ENCODE data around the gene CEP70.
"Not testable (repeated sequence)": the region's sequence is repeated elsewhere in the genome, so short reads cannot be mapped to it uniquely, and the experiment has no call there.

CEP70 gene, protein sequence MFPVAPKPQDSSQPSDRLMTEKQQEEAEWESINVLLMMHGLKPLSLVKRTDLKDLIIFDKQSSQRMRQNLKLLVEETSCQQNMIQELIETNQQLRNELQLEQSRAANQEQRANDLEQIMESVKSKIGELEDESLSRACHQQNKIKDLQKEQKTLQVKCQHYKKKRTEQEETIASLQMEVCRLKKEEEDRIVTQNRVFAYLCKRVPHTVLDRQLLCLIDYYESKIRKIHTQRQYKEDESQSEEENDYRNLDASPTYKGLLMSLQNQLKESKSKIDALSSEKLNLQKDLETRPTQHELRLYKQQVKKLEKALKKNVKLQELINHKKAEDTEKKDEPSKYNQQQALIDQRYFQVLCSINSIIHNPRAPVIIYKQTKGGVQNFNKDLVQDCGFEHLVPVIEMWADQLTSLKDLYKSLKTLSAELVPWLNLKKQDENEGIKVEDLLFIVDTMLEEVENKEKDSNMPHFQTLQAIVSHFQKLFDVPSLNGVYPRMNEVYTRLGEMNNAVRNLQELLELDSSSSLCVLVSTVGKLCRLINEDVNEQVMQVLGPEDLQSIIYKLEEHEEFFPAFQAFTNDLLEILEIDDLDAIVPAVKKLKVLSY

DNA sequence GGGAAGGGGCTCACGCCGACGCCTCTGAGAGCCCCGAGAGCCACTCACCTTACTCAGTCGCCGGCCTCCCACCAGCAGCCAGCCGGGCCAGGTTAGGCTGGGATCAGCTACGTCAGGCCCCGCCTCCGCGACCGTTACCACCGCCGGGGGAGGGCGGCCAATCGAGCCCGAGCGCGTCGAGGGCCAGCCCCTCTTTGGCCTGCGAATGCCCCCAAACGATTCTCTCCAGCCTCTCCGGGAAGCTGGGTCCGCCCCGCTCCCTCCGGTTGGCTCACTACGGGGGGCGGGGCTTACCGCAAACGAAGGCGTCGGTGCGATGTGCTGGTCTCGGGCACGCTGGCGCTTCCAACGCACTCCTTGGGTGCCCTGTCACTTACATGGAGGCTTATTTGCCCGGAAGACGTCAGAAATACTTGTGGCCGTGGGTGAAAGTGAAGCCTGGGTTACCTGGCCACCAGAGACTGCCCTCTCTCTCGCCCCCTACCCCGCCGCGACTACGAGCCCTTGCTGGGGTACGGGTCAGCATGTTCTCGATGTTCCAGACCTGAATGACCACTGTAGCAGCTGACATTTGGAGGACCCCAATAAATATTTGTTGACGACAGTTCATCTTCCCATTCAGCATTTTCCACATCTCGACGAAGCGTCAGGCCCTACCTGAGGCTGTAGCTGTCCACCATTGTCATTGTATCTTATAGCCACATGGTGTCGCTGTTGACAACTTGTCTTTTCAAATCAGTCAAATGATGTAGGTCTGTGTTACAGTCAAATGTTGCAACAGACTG is at the start of gene CEP70:
CEP70 (minus strand) TSS at position 111 of the 785 bp plus-strand sequence. CDS start 21,333 bp downstream, outside the sequence.
- DNase-seq (ENCODE audit: extremely low read depth in 1 of 2, low read depth in 1 of 2), result peak; percentile 75 to 86

DNA sequence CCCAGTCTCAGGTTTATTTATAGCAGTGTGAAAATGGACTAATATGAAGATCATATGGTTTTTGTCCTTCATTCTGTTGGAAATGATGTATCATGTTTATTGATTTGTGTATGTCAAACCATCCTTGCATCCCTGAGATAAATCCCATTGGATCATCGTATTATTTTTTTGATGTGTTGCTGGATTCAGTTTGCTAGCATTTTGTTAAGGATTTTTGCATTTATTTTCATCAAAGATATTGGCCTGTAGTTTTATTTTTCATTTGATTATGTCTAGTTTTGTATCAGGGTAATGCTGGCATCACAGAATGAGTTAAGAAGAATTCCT is 48.8 kb upstream of the CEP70 start:
- no peak for DNase-seq (ENCODE audit: extremely low read depth in 1 of 2, low read depth in 1 of 2)

- no peak for DNase-seq (ENCODE audit: extremely low read depth in 1 of 2, low read depth in 1 of 2)
Observed at GRCh38 chr3:138642226-138642926, 48.3 kb upstream of the CEP70 start.

GRCh38 chr3:138640537-138640936 is 46.5 kb upstream of the CEP70 start:
- no peak for DNase-seq (ENCODE audit: extremely low read depth in 1 of 2, low read depth in 1 of 2)

DNA sequence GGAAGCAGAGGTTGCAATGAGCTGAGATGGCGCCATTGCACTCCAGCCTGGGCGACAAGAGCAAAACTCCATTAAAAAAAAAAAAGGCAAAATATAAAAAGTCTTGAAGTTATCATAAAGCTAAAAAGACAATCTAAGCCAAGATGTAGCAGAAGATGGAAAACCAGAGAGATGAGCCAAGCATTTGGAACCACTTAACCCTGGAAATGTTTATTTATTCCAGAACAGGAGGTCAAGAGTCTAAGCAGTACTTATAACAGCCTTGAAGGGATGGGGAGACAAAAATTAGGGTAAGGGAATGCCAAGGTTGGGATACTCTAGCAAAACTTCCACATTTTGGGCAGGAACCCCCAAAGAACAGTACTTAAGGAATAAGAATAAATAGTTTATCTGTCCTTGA is 44.6 kb upstream of the CEP70 start:
- no peak for DNase-seq (ENCODE audit: extremely low read depth in 1 of 2, low read depth in 1 of 2)

DNA sequence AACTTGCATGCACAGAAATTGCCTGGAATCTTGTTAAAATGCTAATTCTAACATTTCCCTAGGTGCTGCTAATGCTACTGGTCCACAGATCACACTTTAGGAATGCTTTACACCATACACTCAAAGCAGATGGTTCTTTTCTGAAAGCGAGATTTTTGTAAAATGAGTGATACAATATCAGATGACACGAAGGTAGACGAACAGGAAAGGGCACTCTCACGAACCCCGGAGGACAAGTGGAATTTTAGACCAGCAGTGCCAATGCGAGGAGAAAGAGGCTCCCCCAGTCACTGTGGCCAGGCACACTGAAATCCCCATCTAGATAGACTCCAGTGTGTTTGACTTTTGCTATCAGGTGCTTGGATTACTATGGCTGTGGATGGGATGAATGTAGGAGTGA is 35.5 kb upstream of the CEP70 start:
- DNase-seq (ENCODE audit: extremely low read depth in 1 of 2, low read depth in 1 of 2), result no peak

GRCh38 chr3:138625707-138626365 is 31.8 kb upstream of the CEP70 start:
- no peak for DNase-seq (ENCODE audit: extremely low read depth in 1 of 2, low read depth in 1 of 2)

- no peak for DNase-seq (ENCODE audit: extremely low read depth in 1 of 2, low read depth in 1 of 2)
Observed at GRCh38 chr3:138624518-138624917, 30.5 kb upstream of the CEP70 start.

GRCh38 chr3:138620431-138620830 is 26.4 kb upstream of the CEP70 start:
- no peak for DNase-seq (ENCODE audit: extremely low read depth in 1 of 2, low read depth in 1 of 2)

- no peak for DNase-seq (ENCODE audit: extremely low read depth in 1 of 2, low read depth in 1 of 2)
Observed at GRCh38 chr3:138615462-138615861, 21.4 kb upstream of the CEP70 start.

GRCh38 chr3:138609898-138610266 is 15.8 kb upstream of the CEP70 start:
- no peak for DNase-seq (ENCODE audit: extremely low read depth in 1 of 2, low read depth in 1 of 2)

DNA sequence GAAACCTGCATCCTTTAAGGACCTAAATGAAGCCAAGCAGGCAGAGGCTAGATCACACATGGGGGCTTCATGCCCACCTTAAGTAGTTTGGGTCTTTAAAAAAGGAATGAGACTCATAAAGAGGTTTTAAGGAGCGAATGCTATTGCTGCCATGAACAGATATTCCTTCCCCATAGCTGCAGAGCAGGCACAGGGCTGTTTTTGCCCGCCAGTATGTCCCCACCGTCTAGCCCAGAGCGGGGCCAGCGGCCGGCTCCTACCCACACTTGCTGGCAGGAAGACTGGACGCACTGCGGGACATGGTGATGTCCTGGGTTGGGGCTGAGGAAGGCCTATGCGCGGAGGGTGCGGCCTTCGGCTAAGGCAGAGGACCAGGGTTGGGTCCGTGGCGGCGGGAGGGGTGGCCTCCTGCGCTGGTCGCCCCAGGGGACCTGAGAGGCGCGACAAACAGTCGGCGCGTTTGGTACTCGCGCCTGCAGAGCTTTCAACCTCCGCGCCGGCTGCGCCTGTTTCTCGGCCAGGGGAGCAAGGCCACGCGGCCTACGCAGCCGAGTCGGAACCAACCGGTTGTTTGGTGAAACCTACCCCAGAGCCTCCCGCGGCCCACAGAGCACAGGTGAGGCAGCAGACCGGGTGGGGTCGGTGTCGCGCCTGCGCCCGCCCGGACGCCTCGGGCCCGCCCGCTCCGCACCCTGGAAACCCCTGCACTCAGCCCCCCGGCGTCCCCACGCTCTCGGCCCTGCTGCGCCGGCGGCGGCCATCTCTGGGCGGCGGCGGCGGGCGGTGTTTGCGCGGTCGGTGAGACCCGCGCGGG is 14.5 kb upstream of the CEP70 start, which contains the start of gene FAIM:
FAIM (plus strand) TSS at position 450 of the 814 bp plus-strand sequence. CDS start 10,956 bp downstream, outside the sequence.
- DNase-seq (ENCODE audit: extremely low read depth in 1 of 2, low read depth in 1 of 2), result peak; percentile 26 to 35

DNA sequence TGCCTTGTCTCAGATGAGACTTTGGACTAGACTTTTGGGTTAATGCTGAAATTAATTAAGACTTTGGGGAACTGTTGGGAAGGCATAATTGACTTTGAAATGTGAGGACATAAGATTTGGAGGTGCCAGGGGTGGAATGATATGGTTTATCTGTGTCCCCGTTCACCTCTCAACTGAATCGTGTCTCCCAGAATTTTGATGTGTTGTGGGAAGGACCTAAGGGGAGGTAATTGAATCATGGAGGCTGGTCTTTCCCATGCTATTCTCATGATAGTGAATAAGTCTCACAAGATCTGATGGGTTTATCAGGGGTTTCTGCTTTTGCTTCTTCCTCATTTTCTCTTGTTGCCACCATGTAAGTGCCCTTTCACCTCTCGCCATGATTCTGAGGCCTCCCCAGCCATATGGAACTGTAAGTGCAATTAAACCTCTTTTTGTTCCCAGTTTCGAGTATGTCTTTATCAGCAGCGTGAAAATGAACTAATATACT is 10.1 kb upstream of the CEP70 start:
- DNase-seq (ENCODE audit: extremely low read depth in 1 of 2, low read depth in 1 of 2), result not testable (repeated sequence)

- not testable (repeated sequence) for DNase-seq (ENCODE audit: extremely low read depth in 1 of 2, low read depth in 1 of 2)
Observed at GRCh38 chr3:138601661-138602060, 7.6 kb upstream of the CEP70 start.

DNA sequence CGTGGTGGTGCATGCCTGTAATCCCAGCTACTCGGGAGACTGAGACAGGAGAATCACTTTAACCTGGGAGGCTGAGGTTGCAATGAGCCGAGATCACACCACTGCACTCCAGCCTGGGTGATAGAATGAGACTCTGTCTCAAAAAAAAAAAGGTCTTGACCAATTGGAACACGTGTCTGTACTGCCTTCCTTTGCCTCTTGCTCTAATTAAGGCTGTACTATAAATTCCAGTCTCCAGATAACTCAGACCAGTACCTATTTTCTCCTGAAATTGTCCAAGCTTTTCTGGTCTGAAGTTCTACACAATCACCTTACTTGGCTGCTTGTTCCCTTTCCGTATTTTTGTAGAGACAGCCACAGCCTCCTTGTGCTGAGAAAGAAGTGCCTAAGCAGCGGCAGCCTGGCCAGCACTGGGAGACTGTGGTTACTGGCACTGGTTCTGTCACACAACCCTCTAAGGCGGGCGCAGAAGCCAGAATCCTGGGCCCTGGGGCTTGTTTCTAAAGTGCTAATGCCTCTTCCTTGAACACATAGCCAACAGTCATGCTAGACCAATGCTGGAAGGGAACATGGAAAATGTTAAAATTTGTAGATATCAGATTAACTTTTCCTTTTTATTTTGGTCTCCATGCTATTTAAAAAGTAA is 6.2 kb upstream of the CEP70 start:
- DNase-seq (ENCODE audit: extremely low read depth in 1 of 2, low read depth in 1 of 2), result no peak

- no peak for DNase-seq (ENCODE audit: extremely low read depth in 1 of 2, low read depth in 1 of 2)
Observed at GRCh38 chr3:138598534-138598933, 4.5 kb upstream of the CEP70 start.

DNA sequence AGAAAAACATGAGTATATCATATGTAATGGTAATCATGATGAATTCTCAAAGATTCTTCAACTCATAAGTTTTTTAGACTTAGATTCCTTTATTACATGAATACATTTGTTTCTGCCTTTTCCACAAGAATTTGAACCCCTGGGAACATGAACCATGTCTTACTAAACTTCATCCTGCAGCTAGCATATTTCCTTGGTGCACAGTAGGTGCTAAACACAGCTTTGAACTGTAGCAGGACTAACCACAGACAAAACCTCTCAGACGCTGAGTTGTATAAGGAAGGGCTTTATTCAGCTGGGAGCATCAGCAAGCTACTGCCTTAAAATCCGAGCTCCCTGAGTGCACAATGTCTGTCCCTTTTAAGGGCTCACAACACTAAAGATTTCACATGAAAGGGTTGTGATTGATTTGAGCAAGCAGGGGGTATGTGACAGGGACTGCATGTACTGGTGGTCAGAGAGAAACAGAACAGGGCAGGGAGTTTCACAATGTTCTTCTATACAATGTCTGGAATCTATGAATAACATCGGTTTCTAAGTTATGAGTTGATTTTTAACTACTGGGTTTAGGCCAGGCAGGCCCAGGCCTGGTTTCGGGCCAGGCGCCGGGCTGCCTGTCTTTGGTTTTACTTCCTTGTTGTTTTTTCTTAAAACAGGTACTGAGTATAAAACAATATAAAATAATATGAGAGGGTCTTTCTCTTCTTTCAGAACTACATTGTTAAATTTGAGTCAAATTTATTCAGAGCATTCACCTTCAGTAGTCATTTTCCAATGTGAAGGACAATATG is 3.3 kb upstream of the CEP70 start:
- DNase-seq (ENCODE audit: extremely low read depth in 1 of 2, low read depth in 1 of 2), result not testable (repeated sequence)

DNA sequence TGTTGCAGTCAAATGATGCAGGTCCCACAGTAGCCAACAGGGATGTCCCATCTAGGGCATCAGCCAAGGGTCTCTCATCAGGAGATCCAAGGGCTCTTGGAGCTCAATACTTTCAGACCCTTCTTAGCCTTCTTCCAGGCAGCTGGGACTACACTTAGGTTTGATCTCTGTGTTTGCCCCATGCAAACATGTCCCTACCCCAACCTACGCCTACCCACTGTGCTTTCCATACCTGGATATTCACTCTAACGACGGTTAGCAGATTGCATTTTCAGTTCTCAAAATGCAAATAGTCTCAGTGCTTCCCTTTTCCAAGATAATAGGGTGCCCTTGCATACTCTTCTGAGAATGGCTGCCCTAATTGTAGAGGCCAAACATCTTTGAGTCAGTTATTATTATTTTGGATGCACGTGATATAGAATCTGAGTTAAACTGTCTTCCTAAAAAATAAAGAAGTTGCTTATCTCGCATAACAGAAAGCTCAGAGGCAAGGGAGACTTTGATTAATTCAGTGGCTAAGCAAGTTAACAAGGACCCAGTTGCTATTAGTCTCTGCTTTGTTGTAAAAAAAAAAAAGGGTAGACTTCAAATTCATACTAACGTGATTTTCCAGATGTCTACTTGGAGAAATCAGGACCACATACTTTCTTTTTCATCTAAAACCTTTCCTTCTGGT is 1.0 kb upstream of the CEP70 start:
- no peak for DNase-seq (ENCODE audit: extremely low read depth in 1 of 2, low read depth in 1 of 2)
